Activated naive CD8-positive, alpha-beta T cell treated with anti-CD3 and anti-CD28 coated beads, Interleukin-2, amount 50 U/mL, for 24 hours (primary cell): ENCODE measurements around the gene OGN.
A peak's percentile ranks its signal among the peaks of the same experiment; 100 is the strongest.
"Not testable (repeated sequence)": the region's sequence is repeated elsewhere in the genome, so short reads cannot be mapped to it uniquely, and the experiment has no call there.

Source experiments
- ATAC-seq: fragments of 150-1000 bp; cut with Tn5 transposase; one replicate; pipeline ENCODE4 v1.10.0; 2021
- DNase-seq: peaks from one replicate; pipeline ENCODE4 v3.0.0; 2021
- H3K27ac Mint-ChIP-seq: one replicate; pipeline ENCODE4 v1.8.0; 2021; ENCODE audit warnings: mild to moderate bottlenecking, mixed read lengths
- H3K27me3 Mint-ChIP-seq: one replicate; pipeline ENCODE4 v1.8.0; 2021; ENCODE audit warnings: mixed read lengths
- H3K36me3 Mint-ChIP-seq: one replicate; pipeline ENCODE4 v1.8.0; 2021; ENCODE audit warnings: low read depth, mixed read lengths
- H3K4me1 Mint-ChIP-seq: one replicate; pipeline ENCODE4 v1.8.0; 2021; ENCODE audit warnings: mixed read lengths
- H3K4me3 Mint-ChIP-seq: one replicate; pipeline ENCODE4 v1.8.0; 2021; ENCODE audit warnings: mild to moderate bottlenecking, moderate library complexity, mixed read lengths
- H3K9me3 Mint-ChIP-seq: one replicate; pipeline ENCODE4 v1.8.0; 2021; ENCODE audit warnings: mixed read lengths

OGN gene

DNA sequence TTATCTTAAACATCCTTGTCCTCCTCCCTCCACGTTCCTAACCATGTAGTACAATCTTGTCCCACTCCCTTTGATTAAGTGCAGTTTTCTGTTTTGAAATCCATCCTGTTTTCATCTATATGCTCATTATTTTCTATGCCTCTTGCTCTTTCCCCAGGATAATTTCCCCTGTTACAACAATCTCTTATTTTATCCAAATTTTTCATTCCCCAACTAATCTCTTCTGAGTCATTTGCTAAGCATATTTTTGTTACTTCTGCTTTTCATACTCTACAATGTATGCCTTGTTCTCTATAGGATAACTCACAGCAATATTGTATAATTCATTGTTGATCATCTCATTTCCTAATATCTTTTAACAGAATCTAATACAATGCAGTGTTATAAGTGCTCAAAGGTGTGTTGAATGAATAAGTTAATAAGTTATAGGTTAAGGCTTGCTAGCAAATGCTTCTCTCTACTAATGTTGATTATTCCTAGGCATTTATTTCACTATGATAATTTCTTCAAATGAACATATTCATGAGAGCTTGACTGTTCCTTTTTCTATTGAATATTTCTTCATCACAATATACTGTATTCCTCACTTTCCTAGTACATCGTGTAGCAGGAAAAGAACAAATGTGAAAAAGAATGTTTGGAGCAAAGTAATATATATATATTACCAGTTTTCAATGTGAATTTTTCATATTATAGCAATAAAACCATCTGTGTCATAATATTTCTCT, 18.4 kb upstream of the OGN start:
- no peak overlapping the region for H3K4me3 Mint-ChIP-seq
- H3K36me3 Mint-ChIP-seq, result no peaks in the 10 kb centered on the region
- no peaks in the 10 kb centered on the region for H3K9me3 Mint-ChIP-seq
- no peaks in the 10 kb centered on the region for H3K27me3 Mint-ChIP-seq
- H3K27ac Mint-ChIP-seq, result no peak overlapping the region
- DNase-seq (no peak), ATAC-seq (no peak)
- no peaks in the 10 kb centered on the region for H3K4me1 Mint-ChIP-seq

DNA sequence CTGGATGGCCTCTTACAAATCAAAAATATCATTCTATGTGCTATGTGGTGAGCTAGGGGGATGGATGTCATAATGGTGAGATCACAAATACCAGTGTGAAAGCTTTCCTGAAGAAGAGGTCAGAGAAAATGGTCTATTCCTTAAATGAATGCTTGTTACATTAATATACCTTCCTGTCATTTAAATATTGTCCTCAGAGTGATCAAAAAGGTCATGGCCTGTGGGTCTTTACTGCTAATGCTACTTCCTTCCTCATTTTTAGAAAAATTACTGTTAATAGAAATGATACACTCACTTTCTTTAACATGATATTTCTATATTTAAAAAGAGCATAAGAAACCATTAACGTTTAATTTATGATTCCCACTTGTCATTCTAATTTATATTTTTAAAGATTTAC, 10.2 kb upstream of the OGN start:
- H3K36me3 Mint-ChIP-seq, result no peaks in the 10 kb centered on the region
- DNase-seq (no peak), ATAC-seq (no peak)
- H3K4me1 Mint-ChIP-seq, result no peaks in the 10 kb centered on the region
- no peaks in the 10 kb centered on the region for H3K9me3 Mint-ChIP-seq
- no peaks in the 10 kb centered on the region for H3K27me3 Mint-ChIP-seq
- no peak overlapping the region for H3K4me3 Mint-ChIP-seq
- H3K27ac Mint-ChIP-seq, result no peak overlapping the region

DNA sequence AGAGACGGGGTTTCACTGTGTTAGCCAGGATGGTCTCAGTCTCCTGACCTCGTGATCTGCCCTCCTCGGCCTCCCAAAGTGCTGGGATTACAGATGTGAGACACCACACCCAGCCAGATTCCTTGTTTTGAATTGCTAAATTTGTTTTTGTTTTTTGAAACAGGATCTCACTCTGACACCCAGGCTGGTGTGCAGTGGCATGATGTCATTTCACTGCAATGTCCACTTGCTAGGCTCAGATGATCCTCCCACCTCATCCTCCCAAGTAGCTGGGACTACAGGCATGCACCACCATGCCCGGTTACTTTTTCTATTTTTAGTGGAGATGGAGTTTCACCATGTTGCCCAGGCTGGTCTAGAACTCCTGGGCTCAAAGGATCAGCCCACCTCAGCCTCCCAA, 6.8 kb upstream of the OGN start:
- not testable (repeated sequence) for DNase-seq, H3K27ac Mint-ChIP-seq, H3K36me3 Mint-ChIP-seq, H3K9me3 Mint-ChIP-seq, H3K4me3 Mint-ChIP-seq, ATAC-seq, H3K27me3 Mint-ChIP-seq
- H3K4me1 Mint-ChIP-seq, result peaks cover 12% of the 10 kb centered on the region

DNA sequence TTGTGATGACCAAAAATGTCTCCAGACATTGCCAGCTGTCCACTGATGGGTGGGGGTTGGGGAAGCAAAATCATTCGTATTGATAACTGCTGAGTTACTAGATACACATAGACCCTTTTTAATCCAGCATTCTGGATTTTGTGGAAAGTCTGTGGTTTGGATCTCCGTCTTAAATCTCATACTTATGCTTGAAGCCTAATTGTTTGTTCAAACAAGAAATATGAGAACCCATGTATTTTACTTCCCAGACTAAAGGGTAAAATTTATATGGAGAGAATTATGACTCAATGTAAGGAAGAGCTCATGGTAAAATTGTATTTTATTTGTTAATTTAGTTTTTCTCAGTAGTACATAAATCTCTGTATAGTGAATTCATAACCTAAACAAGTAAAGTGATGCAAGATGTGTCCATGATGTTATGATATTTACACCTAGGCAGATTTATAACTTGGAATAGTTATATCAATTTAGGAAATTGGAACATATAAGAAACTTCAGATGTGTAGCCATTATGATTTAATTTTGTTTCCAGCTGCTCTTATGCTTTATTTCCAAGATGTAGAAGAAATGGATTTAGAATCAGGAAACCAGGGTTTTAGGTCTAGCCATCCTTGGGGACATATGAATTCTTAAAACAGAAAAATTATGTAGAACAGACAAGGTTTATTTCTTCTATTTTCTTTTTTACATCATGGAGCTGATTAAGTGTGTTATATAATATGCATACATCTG, 4.5 kb upstream of the OGN start:
- Mint-ChIP-seq H3K9me3 (no peaks in the 10 kb centered on the region), H3K36me3 (no peaks in the 10 kb centered on the region), H3K4me3 (no peak overlapping the region), H3K4me1 (peaks cover 25% of the 10 kb centered on the region), H3K27ac (no peak overlapping the region), H3K27me3 (no peaks in the 10 kb centered on the region)
- DNase-seq (no peak), ATAC-seq (no peak)

DNA sequence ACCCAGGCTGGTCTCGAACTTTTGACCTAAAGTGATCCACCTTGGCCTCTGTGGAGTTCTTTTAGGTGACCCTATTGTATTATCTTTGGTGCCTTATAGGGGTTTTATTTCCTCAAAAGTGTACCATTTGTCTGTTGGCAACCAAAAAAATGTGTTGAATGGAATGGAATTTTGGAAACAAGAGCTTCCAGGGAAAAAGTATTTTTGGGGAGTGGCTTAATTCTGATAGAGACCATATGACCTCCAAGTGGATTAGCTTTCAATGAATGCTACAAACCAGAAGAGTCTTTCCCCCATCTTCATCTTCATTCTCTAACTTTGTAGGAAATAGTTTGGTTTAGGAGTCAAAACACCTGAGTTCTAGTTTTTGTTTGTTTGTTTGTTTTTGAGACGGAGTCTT, 3.4 kb upstream of the OGN start:
- Mint-ChIP-seq H3K4me3 (no peak overlapping the region), H3K36me3 (no peaks in the 10 kb centered on the region), H3K27ac (no peak overlapping the region), H3K27me3 (no peaks in the 10 kb centered on the region), H3K4me1 (peaks cover 25% of the 10 kb centered on the region), H3K9me3 (no peaks in the 10 kb centered on the region)
- no peak for DNase-seq
- ATAC-seq, result no peak

DNA sequence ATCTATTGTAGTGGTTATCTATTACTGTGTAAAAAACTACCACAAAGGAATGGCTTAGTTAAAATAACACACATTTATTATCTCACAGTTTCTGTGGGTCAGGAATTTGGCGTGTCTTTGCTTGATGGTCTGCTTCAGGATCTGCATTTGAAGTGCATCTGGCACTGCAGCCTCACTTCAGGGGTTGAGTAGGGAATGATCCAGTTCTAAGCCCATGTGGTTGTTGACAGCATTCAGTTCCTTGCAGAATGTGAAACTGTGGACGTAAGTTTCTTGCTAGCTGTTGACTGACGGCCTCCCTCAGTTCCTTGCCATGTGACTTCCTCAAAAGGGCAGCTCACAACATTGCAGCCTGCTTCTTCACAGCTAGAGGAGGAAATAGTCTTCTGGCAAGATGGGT, 2.1 kb upstream of the OGN start:
- Mint-ChIP-seq H3K4me1 (peaks cover 34% of the 10 kb centered on the region), H3K27me3 (no peaks in the 10 kb centered on the region), H3K27ac (peak overlapping the region; percentile 2), H3K36me3 (no peaks in the 10 kb centered on the region), H3K9me3 (no peaks in the 10 kb centered on the region), H3K4me3 (no peak overlapping the region)
- DNase-seq, result peak; percentile 12
- peak; percentile 67 for ATAC-seq

DNA sequence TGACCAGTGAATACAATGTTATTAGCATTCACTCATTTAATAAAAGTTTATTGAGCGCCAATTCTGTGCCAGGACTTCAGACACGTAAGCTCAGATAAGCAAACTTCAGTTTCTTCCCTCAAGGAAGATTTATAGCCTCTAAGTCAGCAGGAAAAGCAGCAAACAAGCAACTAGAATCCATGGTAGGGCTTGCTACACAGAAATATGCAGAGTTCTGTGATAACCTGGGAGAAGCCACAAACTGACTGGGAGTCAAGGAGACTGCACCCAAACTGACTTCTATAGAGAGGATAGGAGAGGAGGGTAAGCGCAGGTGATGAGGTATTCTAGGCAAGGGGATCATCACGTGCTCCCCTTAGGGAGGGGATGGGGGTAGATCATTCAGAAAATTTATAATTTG, 1.4 kb upstream of the OGN start:
- DNase-seq, result no peak
- Mint-ChIP-seq H3K27me3 (no peaks in the 10 kb centered on the region), H3K4me3 (no peak overlapping the region), H3K9me3 (no peaks in the 10 kb centered on the region), H3K4me1 (peaks cover 34% of the 10 kb centered on the region), H3K36me3 (no peaks in the 10 kb centered on the region), H3K27ac (no peak overlapping the region)
- ATAC-seq, result no peak

DNA sequence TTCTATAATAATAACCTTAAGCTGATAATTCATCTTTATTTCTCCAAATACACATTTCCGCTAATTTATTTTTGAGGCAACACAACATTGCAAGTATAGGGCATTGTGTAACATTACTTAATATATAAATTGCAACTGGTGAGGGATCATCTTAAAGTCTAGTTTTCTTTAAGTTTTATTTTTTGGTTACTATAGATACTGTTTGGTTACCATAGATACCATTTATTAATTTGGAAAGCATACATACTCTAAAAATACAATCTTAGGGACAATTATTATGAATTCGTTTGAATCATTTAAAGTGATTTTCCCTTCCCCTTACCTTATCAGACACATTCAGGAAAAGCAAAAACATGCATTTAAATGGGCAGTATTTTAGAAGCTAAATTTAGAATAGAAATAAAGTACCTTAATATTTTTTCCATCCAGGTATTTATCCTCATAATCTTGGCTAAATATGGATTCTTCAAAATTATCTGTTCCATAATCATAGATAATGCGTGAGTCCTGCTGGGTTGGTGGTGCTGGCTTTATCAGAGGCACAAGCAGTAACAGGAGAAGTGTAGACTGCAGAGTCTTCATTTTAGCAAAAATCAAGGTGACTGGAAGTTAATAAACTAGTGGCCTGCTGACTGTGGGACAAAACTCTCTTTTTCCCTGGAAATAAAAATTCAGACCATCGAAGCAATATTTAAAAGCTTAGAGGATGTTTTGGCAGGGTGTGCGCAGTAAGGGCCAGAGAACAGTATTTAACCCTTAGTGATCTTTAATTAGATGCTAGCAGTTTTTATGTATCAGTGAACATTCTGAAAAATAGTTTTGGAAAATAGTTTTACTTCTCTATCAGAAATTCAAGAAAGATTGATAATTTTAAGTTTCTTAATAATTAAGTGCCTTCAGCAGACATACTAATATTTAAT, 1.3 kb downstream of the OGN start:
- Mint-ChIP-seq H3K27ac (no peak overlapping the region), H3K27me3 (no peaks in the 10 kb centered on the region), H3K4me3 (no peak overlapping the region), H3K36me3 (peaks cover 2% of the 10 kb centered on the region), H3K9me3 (no peaks in the 10 kb centered on the region), H3K4me1 (peaks cover 34% of the 10 kb centered on the region)
- no peak for ATAC-seq
- no peak for DNase-seq

DNA sequence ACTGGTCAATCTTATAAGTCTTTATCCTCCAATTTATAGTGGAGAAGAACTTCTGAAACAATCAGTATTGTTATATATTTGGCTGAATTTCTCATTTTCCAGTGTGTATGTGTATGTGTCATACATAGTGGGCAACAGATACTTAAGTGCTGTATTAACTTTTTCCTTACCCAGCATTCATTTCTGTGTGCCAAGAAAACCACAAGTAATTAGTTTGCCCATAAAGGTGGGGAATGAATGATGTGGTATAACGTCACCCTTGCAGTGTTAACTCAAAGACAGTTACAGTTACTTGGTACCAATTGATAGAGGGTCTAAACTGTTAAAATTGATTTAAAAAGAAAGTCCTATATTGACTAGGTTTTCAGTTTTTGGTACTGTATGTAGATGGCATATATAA, 2.0 kb downstream of the OGN start:
- peaks cover 2% of the 10 kb centered on the region for H3K36me3 Mint-ChIP-seq
- peaks cover 34% of the 10 kb centered on the region for H3K4me1 Mint-ChIP-seq
- no peaks in the 10 kb centered on the region for H3K9me3 Mint-ChIP-seq
- H3K4me3 Mint-ChIP-seq, result no peak overlapping the region
- DNase-seq (no peak), ATAC-seq (peak; percentile 94)
- H3K27ac Mint-ChIP-seq, result no peak overlapping the region
- H3K27me3 Mint-ChIP-seq, result no peaks in the 10 kb centered on the region

DNA sequence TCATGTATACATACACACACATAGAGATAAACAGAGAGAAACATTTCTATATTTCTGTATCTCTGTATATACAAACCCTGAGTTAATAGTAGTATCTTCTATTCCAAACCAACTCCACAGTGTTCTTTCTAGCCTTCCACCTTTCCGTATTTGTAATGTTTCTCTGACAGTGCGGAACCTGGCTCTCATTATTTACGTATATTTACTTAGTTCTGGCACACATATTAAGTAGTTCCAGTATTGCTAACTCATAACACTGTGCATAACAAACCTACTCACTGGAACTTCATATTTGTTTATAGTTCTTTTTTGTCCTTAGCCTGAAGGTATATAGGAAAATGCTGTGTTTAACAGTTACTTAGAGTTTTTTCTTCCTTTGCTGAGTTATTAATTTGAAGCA, 6.5 kb downstream of the OGN start:
- ATAC-seq (no peak), DNase-seq (no peak)
- Mint-ChIP-seq H3K36me3 (peaks cover 2% of the 10 kb centered on the region), H3K27me3 (no peaks in the 10 kb centered on the region), H3K27ac (no peak overlapping the region), H3K9me3 (no peaks in the 10 kb centered on the region), H3K4me1 (peaks cover 10% of the 10 kb centered on the region), H3K4me3 (no peak overlapping the region)

DNA sequence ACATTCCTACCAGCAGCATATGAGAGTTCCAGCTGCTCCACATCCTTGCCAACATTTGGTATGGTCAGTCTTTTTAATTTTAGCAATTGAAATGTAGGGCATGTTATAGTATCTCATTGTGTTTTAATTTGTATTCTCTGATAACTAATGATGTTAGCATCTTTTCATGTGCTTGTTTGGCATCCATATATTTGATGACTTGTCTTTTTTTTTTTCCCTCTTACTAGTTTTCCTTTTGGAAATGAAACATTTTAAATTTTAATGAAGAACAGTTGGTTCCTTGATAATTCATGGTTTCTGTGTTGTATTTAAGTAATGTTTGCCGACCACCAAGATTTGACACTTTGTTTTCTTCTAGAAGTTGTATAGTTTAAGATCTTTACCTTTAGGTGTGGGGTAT, 8.8 kb downstream of the OGN start:
- Mint-ChIP-seq H3K27ac (no peak overlapping the region), H3K36me3 (peaks cover 2% of the 10 kb centered on the region), H3K4me1 (no peaks in the 10 kb centered on the region), H3K27me3 (no peaks in the 10 kb centered on the region), H3K9me3 (no peaks in the 10 kb centered on the region), H3K4me3 (no peak overlapping the region)
- ATAC-seq (no peak), DNase-seq (no peak)

DNA sequence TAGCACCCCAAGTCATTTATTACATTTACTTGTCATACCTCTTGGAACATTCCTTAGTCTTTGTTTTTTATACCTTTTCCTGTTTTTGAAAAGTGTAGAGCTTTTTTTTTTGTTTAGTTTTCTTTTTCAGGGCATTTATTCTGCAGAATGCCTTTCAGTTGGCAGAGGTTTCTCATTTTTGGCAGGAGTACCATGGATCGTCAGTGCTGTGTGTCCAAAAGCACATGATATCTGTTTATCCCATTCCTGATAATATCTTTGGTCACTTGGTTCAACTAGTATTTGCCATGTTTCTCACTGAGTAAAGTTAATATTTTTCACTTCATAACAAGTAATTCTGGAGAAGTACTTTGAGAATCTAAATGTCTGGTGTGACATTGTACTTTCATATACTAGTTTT, 10.7 kb downstream of the OGN start:
- ATAC-seq (no peak), DNase-seq (no peak)
- Mint-ChIP-seq H3K4me1 (no peaks in the 10 kb centered on the region), H3K27me3 (no peaks in the 10 kb centered on the region), H3K9me3 (no peaks in the 10 kb centered on the region), H3K36me3 (no peaks in the 10 kb centered on the region), H3K4me3 (no peak overlapping the region), H3K27ac (no peak overlapping the region)

DNA sequence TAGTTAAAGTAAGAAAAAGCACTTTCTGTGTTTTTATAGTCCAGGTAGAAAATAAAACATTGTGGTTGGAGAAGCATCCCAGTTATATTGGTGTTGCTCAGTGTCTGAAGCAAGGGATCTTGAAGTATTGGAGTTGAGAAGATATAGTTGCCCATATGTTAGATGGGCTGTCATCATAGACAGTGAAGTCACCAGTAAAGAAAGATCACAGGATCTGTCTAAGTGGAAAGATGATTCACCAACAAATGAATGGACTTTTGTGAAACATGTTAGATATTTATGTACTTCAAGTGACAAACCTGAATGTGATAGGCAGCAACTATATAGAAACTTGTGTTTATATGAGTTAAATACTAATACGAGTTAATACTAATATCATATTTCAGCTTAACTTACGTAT, 11.7 kb downstream of the OGN start:
- no peaks in the 10 kb centered on the region for H3K36me3 Mint-ChIP-seq
- no peaks in the 10 kb centered on the region for H3K4me1 Mint-ChIP-seq
- H3K27me3 Mint-ChIP-seq, result no peaks in the 10 kb centered on the region
- ATAC-seq, result no peak
- H3K9me3 Mint-ChIP-seq, result no peaks in the 10 kb centered on the region
- DNase-seq, result no peak
- no peak overlapping the region for H3K4me3 Mint-ChIP-seq
- no peak overlapping the region for H3K27ac Mint-ChIP-seq

DNA sequence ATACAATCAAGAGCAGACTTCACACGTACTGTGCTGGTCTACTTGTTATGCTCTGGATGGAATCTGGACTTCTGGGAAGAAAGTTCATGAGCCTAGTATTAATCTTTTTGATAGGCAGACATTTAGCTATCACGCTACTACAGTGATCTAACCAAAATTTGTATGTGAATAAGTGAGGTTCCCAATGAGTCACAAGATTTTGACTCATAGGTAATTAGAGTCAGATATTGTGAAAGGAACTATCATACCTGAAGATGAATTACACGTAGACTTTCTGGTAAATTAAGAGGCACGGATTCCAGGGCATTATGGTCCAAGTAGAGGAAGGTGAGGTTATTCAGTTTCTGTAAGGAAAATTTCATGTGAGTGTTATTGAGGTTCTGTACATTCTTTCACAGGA, 18.4 kb downstream of the OGN start:
- Mint-ChIP-seq H3K9me3 (no peaks in the 10 kb centered on the region), H3K27me3 (no peaks in the 10 kb centered on the region), H3K27ac (no peak overlapping the region), H3K36me3 (peaks cover 8% of the 10 kb centered on the region), H3K4me3 (no peak overlapping the region), H3K4me1 (peaks cover 5% of the 10 kb centered on the region)
- ATAC-seq (no peak), DNase-seq (no peak)

DNA sequence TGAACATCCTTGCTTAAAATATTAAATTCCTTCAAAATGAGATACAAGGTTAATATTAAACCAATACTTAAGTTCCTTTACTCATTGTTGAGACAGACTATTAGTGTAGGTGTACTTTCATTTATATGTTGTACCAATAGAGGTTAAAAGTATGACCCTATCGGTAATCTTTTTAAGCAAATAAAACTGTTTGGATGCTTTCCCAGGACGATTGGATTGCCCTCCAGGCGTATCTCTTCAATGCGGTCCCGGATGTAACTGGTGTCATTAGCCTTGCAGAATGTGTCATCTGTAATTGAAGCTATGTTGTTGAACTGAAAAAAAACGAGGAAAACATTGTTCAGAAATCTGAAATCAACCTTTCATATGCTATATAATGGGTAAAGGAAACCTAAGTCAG, 18.9 kb downstream of the OGN start:
- Mint-ChIP-seq H3K4me3 (no peak overlapping the region), H3K27me3 (no peaks in the 10 kb centered on the region), H3K27ac (no peak overlapping the region), H3K36me3 (peaks cover 12% of the 10 kb centered on the region), H3K4me1 (peaks cover 5% of the 10 kb centered on the region), H3K9me3 (no peaks in the 10 kb centered on the region)
- no peak for ATAC-seq
- DNase-seq, result no peak
